Gastrocnemius medialis (tissue), 4 donors: ENCODE data around the gene GJA5.

Source experiments
- POLR2A ChIP-seq, 2 donors: fragments of 450-650 bp; IDR thresholded peaks; one replicate each; pipeline ENCODE4 v1.6.1; 2017; ENCODE audit warnings: antibody characterized with exemption in 2 of 2, mild to moderate bottlenecking in 2 of 2, moderate library complexity in 2 of 2
- TF ChIP-seq, protein P1 (sequence below), 5 experiments: fragments of 450-650 bp in 3 of 5; fragments of 200-600 bp in 2 of 5; sonication (generic) in 2 of 5; IDR thresholded peaks in 4 of 5; conservative IDR thresholded peaks in 1 of 5; 1 replicate in 4 of 5; 2 replicates in 1 of 5; pipeline ENCODE4 v1.5.1; 2016 to 2019; ENCODE audit warnings: antibody characterized with exemption in 5 of 5, mild to moderate bottlenecking in 3 of 5, moderate library complexity in 3 of 5

DNA sequence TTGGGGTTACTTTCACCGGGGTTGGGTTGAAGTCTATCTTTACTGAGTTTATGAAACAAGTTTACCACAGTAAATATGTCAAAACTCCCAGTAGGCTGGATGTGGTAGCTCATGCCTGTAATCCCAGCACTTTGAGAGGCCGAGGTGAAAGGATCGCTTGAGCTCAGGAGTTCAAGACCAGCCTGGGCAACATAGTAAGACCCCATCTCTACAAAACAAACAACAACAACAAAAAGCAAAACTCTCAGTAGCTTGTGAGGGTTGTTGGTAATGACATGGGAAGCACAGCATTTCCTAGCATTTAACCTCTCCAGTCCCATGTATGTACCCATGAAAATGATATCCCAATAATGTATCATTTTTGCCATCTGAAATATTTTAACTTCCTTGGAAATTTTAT is 34.7 kb downstream of the GJA5 start:
- TF ChIP-seq, protein P1, sequence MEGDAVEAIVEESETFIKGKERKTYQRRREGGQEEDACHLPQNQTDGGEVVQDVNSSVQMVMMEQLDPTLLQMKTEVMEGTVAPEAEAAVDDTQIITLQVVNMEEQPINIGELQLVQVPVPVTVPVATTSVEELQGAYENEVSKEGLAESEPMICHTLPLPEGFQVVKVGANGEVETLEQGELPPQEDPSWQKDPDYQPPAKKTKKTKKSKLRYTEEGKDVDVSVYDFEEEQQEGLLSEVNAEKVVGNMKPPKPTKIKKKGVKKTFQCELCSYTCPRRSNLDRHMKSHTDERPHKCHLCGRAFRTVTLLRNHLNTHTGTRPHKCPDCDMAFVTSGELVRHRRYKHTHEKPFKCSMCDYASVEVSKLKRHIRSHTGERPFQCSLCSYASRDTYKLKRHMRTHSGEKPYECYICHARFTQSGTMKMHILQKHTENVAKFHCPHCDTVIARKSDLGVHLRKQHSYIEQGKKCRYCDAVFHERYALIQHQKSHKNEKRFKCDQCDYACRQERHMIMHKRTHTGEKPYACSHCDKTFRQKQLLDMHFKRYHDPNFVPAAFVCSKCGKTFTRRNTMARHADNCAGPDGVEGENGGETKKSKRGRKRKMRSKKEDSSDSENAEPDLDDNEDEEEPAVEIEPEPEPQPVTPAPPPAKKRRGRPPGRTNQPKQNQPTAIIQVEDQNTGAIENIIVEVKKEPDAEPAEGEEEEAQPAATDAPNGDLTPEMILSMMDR (IDR thresholded peaks at IDR 0.05 in 4 of 5, conservative IDR thresholded peaks at IDR 0.05 in 1 of 5) = no peak
- TF ChIP-seq POLR2A (IDR thresholded peaks at IDR 0.05) = no peak
